Hippocampal formation (tissue), 2 donors: Measurements from ENCODE around the gene TPO.
"Not testable (repeated sequence)": the region's sequence is repeated elsewhere in the genome, so short reads cannot be mapped to it uniquely, and the experiment has no call there.

Source experiments
- DNase-seq, 2 donors: peaks; one replicate each; lab custom pipeline; 2025; lab: John Stamatoyannopoulos, UW

The TPO gene

GRCh38 chr2:1553671-1554295, 140.5 kb downstream of the TPO start:
- DNase-seq = no peak

GRCh38 chr2:1556286-1556685, 143.0 kb downstream of the TPO start:
- DNase-seq = no peak

DNA sequence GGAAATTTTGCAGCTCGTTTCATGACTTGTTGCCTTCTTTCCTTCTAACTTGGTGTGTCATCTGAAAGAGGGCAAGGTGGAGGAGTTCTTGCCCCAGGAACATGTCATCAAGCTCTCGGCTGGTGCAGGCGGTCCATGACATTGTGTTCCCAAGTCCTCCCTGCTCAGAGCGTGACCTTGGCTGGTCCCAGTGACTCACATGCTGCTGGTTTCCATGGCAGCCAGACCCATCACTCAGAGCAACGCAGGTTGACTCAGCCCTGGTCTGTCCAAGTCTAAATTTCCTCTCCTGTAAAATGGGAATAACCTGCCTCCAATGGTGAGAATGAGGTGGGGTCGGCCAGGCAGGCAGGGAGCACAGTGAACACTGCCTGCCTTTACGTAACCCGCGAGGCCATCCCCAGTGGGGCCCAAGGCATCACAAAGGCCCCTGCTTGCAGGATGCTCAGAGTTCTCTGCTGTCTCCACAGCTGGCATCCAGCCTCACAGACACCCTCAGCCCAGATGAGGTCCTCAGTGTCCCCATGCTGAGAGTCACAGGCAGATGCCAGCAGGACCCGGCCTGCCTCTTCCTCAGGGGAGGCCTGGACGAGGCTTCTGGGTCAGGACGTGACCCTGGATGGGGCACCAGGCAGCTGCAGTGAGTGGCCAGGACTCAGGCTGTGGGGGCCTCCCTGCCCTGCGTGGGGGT, 143.7 kb downstream of the TPO start:
- DNase-seq = no peak

DNA sequence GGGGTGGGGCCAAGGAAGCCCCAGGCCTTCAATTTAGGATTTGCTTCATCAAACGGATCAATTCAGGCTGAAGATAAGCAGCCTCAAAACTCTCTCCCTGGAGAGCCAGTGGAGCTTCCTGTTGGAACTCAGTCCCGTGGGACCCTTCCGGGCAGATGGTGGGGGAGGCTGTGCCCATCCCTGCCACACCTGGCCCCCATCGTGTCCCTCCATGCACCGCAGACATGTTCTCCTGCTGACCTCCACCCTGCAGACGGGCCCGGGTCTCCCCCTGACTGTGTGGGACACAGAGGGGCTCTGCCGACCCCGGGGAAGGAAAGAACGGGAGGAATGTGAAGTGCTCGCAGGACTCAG, 144.2 kb downstream of the TPO start:
- no peak for DNase-seq

GRCh38 chr2:1559589-1560175, 146.4 kb downstream of the TPO start:
- no peak for DNase-seq

- no peak for DNase-seq
Observed at GRCh38 chr2:1561259-1561658, 148.0 kb downstream of the TPO start.

DNA sequence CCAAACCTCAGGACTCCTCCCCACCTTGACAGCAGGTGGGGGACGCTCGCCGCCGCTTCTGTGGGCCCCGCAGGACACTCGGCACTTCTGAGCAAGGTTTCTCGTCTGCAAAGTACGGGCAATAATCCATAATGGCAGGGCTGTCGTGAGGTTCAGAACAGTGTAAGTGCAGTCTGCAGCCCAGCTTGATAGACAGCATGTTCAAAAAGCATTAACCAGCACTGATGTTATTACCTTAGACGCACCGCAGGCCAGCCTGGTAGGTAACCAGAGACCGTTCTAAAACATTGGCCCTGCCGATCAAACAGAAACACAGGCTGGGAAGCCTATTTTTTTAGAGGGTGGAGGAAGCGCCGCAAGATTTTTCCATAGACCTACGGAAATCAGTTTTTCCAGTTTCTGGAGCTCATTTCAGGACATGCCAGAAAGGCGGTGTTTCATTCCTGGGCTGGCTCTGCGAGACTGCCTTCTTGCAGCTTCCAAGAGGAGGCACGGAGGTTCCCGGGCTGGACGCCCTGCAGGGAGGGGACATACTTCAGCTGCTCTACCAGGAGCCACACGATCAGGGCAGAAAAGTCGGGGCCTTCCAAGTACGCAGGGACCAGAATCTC, 148.7 kb downstream of the TPO start:
- DNase-seq = no peak

DNA sequence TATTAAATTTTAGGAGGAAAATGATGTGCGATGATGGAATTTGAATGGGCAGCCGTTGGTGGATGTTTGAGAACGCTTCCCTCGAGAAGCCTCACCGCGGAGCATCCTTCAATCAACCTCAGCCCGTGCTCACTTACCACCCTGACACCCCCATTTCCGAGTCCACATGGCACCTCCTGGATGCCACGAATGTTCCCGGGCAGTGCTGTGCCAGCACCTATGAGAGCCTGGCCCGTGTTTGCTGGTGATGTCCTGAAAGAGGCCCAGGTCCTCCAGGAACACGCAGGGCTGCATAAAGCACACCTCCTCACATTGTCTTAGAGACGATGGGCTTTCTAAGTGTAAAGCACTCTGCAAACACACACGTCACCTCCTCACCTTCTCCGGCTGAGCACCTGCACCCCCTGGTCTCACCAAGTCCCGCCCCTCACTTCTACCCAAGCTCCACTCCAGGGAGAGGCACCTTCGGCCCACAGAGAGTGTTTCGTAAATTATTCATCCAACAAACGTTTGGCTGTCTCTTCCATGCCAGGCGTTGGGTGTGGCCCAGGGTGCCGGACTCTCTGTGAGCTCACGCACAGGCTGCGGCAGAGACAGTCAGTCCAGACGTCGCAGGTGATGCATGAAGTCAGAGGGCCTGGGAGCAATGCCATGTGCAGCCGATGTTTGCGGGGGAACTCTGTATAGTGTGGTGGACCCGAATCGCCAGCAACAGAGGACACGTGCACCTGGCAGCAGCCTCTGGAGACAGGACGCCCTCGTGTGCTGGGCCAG, 150.0 kb downstream of the TPO start:
- DNase-seq = no peak

DNA sequence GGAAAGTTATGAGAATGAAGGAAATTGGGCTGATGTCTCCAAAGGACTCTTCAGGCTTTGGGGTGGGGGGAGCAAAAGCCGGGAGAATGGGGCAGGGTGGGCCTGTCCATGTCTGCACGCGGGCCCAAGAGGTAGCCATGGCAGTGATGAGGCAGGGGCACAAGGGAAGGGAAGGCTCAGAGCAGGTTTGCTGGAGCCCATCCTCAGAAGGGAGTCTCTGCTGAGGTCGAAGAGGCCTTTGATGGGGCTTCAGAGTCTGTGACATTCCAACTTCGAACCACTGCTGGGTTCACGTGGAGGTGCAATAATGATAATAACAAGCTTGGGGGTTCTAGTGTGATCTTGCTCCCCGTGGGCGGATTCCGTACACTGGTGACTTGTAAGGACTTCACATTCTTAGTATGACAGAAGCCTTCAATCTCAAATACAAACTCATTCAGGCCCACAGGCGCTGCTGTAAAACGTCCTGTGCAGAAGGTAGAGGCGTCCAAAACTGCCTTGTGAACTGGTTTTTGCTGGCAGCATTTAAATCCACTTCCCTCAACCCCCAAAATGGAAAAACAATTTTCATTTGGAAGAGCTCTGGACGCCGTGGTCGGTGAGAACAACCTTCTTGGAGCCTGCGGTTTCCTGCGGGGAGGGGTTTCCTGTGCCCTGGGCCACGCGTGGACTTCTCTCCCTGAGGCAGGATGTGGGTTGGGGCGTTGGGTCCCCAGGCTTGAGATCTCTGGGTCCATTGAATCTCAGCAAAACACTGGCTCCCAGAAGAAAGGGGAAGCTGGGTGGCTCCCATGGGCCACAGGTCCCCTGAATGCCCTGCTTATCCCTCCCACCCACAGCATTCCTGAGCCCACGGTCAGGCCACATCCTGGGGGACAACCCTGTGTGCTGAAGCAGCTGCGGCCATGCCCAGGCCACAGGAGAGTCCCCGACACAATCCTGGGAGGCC, 151.0 kb downstream of the TPO start:
- DNase-seq = no peak

GRCh38 chr2:1567556-1568344, 154.5 kb downstream of the TPO start:
- DNase-seq = no peak

GRCh38 chr2:1568345-1568668, 155.0 kb downstream of the TPO start:
- DNase-seq = not testable (repeated sequence)

DNA sequence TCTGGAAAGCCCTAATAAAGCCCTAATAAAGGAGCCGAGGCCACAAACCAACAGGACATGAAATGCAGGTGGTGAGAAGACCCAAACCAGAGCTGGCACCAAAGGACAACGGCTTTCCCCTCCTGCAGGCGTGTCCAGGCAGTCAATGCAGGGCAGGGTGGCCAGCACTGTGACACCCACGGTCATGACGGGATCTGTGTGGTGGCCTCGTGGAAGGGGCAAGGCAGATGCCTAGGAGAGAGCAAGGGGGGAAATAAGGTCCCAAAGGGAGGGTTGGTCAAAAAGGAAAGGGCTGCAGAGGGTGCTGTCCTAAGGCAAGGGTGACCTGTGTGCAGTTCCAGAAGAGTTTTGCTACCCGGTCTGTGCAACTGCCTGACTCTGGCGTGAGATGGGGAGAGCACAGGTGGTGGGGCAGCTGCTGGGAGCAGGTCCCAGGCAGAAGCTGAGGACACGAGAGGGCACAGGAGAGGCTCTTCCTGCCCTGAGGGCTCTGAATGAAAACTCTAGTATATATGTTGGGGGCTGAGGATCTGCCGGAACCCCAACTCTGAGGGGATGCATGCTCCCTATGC, 156.7 kb downstream of the TPO start:
- no peak for DNase-seq

- no peak for DNase-seq
Observed at GRCh38 chr2:1571477-1572417, 158.5 kb downstream of the TPO start.

DNA sequence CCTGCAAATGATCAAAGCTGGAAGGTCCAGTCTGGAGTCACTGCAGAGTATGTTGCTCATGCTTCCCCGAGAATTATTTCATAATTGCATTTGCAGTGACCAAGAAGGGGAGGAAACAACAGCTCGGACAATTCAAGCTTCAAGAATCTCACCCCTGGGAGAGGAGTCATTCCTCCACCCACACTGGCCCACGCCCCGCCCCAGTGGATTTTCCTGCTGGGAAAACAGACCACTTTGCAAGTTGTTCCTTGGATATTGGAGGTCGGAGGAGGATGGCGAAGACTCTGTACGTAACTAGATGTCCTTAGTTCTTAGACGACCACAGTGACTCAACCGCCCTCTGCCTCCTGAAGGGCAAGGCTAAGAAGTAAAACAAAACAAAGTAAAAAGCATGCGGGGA, 159.4 kb downstream of the TPO start:
- DNase-seq = no peak

DNA sequence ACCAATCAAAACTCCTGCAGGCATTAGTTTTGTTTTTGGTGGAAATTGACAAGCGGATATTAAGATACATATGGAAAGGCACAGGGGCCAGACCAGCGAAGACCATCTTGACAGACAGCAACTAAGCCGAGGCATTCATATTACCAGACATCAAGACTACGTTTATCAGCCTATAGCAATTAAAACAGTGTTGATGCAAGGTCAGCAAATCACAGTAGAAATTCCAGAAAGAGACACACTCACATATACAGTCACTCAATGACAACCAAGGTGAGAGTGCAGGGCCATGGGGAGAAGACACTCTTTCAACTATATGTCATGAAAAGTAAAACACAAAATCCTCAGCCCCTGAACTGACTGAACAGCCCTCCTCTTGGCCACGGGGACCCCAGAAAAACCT, 164.6 kb downstream of the TPO start:
- no peak for DNase-seq

DNA sequence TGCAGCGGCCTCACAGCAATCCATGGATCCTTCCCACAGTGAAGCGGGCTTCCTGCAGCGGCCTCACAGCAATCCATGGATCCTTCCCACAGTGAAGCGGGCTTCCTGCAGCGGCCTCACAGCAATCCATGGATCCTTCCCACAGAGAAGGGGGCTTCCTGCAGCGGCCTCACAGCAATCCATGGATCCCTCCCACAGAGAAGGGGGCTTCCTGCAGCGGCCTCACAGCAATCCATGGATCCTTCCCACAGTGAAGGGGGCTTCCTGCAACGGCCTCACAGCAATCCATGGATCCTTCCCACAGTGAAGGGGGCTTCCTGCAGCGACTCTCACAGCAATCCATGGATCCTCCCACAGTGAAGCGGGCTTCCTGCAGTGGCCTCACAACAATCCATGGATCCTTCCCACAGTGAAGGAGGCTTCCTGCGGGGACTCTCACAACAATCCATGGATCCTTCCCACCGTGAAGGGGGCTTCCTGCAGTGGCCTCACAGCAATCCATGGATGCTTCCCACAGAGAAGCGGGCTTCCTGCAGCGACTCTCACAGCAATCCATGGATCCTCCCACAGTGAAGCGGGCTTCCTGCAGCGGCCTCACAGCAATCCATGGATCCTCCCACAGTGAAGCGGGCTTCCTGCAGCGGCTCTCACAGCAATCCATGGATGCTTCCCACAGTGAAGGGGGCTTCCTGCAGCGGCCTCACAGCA, 168.1 kb downstream of the TPO start:
- DNase-seq = not testable (repeated sequence)

- no peak for DNase-seq
Observed at GRCh38 chr2:1581965-1582625, 168.8 kb downstream of the TPO start.

DNA sequence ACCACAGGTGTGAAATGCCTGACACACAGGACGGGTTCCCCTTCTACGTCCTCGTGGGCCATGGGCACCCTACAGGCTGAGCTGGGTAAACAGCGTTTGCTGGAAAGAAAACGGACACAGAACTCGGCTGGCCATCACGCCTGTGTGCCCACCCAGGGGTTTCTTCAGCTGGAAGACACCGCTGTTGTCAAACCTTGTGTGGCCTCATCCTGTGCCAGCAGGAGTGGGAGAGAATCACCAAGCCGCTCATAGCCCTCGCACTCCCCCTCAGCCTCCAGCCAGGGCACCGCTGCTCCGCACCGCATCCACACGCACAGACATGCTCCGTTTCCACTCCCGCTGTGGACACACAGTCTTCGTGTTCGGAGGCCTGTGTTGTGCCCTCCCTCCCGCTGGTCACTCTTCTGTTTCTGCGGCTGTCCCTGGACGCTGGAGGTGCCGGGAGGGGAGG, 169.7 kb downstream of the TPO start:
- no peak for DNase-seq
